GM18867 (cell line): Measurements from ENCODE around the gene PCDHGA11.
"Not testable (repeated sequence)": the region's sequence is repeated elsewhere in the genome, so short reads cannot be mapped to it uniquely, and the experiment has no call there.

Experiments
- ATAC-seq: cut with Tn5 transposase; IDR thresholded peaks from one replicate; pipeline ENCODE4 v1.9.1; 2021; ENCODE audit warnings: mild to moderate bottlenecking, moderate library complexity; ENCODE audit not compliant: unreplicated experiment

PCDHGA11 gene

GRCh38 chr5:141420855-141421488 is at the start of gene PCDHGA11:
PCDHGA11 (plus strand) TSS chr5:141421051; CDS start chr5:141421228, 177 bp downstream.
- ATAC-seq: no peak

GRCh38 chr5:141371572-141372475 is 49.0 kb upstream of the PCDHGA11 start:
- ATAC-seq: no peak

GRCh38 chr5:141373673-141374317 is 47.1 kb upstream of the PCDHGA11 start, which contains the start of gene PCDHGA6:
PCDHGA6 (plus strand) TSS chr5:141373891; CDS start chr5:141374084, 193 bp downstream.
- no peak for ATAC-seq

GRCh38 chr5:141374627-141375026 is 46.2 kb upstream of the PCDHGA11 start:
- ATAC-seq: no peak

GRCh38 chr5:141375444-141376155 is 45.3 kb upstream of the PCDHGA11 start:
- not testable (repeated sequence) for ATAC-seq

- ATAC-seq: no peak
Measured at GRCh38 chr5:141382469-141383294, 38.2 kb upstream of the PCDHGA11 start, which contains the start of gene PCDHGA7. PCDHGA7 (plus strand) TSS chr5:141382742; CDS start chr5:141382900, 158 bp downstream.

- no peak for ATAC-seq
Measured at GRCh38 chr5:141383345-141383744, 37.5 kb upstream of the PCDHGA11 start.

- no peak for ATAC-seq
Measured at GRCh38 chr5:141384471-141385267, 36.2 kb upstream of the PCDHGA11 start.

- ATAC-seq: peak; percentile 71
Measured at GRCh38 chr5:141387557-141388311, 33.1 kb upstream of the PCDHGA11 start, which contains the start of gene PCDHGB4. PCDHGB4 (plus strand) TSS chr5:141387698; CDS start chr5:141387885, 187 bp downstream.

- no peak for ATAC-seq
Measured at GRCh38 chr5:141388661-141389060, 32.2 kb upstream of the PCDHGA11 start.

- ATAC-seq: no peak
Measured at GRCh38 chr5:141389153-141390042, 31.5 kb upstream of the PCDHGA11 start.

GRCh38 chr5:141392429-141393198 is 28.2 kb upstream of the PCDHGA11 start, which contains the start of gene PCDHGA8:
PCDHGA8 (plus strand) TSS chr5:141392633; CDS start chr5:141392814, 181 bp downstream.
- no peak for ATAC-seq

- no peak for ATAC-seq
Measured at GRCh38 chr5:141393267-141393666, 27.6 kb upstream of the PCDHGA11 start.

GRCh38 chr5:141394401-141395187 is 26.3 kb upstream of the PCDHGA11 start:
- ATAC-seq: not testable (repeated sequence)

- ATAC-seq: not testable (repeated sequence)
Measured at GRCh38 chr5:141397756-141398551, 22.9 kb upstream of the PCDHGA11 start, which contains the start of gene PCDHGB5. PCDHGB5 (plus strand) TSS chr5:141397947; CDS start chr5:141398128, 181 bp downstream.
